NCI-H146 treated with DMSO at 0.1 percent for 48 hours (cell line): ENCODE results near the gene NCOA3.
"Not testable (repeated sequence)": the region's sequence is repeated elsewhere in the genome, so short reads cannot be mapped to it uniquely, and the experiment has no call there.

Experiments used
- DNase-seq: peaks from one replicate; lab custom pipeline; 2025; ENCODE audit not compliant: unreplicated experiment; lab: John Stamatoyannopoulos, UW

The NCOA3 gene

DNA sequence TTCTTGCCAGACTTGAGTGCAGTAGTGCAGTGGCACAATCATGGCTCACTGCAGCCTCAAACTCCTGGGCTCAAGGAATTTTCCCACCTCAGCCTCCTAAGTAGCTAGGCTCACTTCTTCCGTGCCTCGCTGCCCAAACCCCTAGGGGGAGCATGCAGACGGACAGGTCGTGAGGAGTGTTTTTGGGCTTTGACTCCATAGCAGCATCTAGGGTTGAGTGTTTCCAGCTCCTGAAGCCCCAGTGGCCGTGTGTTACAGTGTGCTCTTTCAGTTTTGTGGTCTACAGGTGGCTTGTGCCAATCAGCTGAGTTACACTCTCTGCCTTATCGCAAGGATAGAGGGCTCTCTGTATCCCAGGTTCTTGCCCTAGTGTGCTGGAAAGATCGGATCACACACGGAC, 33.4 kb downstream of the NCOA3 start:
- DNase-seq: no peak

DNA sequence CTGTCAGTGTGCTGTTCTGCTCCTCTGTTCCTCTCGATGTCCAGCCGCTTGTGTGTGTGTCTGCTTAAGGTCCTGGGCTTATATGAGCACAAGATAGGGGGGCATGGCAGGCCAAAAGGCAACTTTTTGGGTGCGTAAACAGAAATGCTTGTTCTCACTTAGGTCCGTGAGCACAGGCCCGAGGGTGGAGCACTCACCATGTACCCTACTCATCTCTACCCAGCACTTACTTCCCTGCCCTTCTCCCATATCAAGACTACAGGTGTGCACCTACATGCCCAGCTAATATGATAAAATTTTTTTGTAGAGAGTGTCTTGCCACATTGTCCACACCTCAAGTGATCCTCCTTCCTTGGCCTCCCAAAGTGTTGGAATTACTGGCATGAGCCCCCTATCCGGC, 34.3 kb downstream of the NCOA3 start:
- no peak for DNase-seq

DNA sequence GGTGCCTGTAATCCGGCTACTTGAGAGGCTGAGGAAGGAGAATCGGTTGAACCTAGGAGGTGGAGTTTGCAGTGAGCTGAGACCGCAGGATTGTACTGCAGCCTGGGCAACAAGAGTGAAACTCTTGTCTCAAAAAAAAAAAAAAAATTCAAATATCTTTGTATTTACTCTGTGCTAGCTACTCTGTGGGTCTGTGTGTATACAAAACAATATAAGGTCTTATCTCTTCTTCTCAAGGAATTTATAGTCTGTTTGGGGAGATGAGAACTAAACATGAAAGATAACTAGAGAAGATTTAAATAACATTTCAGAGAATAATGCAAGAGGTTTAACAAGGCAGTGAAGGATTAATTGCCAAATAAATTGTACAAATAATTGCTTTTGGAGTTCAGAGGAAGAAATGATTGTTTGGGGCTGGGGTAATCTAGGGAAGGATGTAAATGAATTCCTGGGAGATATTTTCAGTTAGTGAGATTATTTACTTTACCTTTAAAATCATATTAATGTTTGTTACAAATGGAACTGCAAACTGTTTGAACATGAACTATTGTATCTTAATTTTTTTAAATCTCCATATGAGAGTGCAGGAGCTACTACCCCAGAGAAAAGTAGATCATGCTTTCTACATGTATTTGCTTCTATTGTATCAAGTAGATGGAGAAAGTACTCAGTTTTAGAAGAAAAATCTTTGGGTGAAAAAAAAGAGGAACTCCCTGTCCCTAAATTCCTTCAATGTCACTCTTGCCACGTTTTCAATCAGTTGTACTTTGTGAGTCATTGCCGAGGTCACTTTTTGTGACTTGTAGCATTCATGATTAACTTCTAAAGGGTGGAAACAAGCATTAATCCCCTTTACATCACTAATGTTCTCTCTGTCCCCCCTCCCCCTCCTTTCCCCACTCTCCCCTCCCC, 39.0 kb downstream of the NCOA3 start:
- no peak for DNase-seq

DNA sequence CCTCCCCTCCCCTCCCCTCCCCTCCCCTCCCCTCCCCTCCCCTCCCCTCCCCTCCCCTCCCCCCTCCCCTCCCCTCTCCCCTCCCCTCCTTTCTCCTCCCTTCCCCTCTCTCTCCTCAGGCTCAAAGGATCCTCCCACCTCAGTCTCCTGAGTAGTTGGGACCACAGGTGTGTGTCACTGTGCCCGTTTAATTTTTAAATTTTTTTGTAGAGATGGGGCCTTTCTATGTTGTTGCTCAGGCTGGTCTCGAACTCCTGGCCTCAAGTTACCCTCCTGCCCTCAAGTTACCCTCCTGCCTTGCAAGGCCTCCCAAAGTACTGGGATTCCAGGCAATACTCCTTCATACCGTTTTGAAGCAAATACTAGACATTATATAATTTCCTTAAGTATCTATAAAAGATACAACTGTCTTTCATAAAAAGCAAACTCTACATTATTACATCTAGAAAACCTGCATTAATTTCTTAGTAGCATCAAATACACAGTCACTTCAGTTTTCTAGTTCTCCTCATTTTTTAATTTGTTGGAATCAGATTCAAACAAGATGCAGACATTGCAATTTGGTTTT, 39.8 kb downstream of the NCOA3 start:
- no peak for DNase-seq

DNA sequence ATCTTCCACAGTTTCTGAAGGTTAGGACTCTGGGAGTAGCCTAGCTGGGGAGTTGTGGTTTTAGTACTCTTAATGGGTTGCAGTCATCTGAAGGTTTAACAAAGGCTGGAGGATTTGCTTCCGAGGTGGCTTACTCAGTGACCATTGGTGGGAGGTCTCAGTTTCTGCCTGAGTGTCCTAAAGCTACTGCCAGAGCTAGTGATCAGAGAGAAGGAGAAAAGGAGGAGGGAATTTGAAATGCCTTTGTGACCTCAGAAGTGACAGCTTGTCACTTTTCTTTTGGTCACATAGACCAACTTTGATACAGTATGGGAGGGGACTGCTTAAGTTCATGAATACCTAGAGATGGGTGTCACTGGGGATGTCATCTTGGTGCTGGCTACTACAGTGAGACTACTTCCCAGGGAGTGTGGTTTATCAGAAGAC, 41.3 kb downstream of the NCOA3 start:
- no peak for DNase-seq

DNA sequence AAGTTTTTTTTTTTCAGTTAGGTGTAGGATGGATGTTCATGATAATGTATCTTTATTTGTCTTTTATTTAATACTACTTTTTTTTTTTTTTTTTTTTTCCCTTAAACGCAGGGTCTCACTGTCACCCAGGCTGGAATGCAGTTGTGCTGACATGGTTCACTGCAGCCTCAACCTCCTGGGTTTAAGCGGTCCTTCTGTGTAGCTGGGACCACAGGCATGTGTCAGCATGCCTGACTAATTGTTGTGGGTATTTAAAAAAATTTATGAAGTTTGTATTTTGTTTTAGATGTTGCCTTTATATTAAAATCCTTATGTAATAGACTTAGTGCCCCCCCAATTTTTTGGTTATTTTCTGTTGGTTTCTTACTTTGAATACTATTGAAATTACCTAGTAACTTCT, 42.6 kb downstream of the NCOA3 start:
- DNase-seq: no peak

DNA sequence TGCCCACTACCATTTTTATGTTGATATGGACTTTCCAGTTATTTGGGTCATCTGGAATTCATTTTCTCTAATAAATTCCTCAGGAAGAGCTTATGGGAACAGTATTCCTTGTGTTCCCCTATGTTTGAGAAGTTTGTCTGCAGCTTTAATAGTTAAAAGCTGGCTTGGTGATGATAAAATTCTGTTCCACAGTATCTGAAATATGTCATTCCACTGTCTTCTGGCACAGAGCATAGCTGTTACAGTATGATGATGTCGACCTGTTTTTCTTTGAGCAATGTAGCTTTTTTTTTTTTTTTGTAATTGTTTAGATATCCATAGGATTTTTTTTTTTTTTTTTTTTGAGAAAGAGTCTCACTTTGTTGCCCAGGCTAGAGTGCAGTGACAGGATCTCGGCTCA, 43.2 kb downstream of the NCOA3 start:
- DNase-seq: no peak

DNA sequence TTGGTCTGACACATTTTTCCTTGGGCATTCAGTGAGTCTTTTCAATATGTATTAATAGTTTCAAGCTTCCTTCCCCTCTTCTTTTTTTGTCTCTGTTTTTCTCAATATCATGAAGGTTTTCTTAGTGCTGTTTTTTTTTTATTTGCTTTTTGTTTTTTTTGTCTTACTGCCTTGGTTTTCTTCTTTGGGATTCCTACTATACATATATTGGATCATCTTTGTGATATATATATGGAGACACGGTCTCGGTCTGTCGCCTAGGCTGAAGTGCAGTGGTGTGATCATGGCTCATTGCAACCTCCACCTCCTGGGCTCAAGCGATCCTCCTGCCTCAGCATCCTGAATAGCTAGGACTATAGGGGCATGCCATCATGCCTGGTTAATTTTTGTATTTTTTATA, 43.8 kb downstream of the NCOA3 start:
- no peak for DNase-seq

DNA sequence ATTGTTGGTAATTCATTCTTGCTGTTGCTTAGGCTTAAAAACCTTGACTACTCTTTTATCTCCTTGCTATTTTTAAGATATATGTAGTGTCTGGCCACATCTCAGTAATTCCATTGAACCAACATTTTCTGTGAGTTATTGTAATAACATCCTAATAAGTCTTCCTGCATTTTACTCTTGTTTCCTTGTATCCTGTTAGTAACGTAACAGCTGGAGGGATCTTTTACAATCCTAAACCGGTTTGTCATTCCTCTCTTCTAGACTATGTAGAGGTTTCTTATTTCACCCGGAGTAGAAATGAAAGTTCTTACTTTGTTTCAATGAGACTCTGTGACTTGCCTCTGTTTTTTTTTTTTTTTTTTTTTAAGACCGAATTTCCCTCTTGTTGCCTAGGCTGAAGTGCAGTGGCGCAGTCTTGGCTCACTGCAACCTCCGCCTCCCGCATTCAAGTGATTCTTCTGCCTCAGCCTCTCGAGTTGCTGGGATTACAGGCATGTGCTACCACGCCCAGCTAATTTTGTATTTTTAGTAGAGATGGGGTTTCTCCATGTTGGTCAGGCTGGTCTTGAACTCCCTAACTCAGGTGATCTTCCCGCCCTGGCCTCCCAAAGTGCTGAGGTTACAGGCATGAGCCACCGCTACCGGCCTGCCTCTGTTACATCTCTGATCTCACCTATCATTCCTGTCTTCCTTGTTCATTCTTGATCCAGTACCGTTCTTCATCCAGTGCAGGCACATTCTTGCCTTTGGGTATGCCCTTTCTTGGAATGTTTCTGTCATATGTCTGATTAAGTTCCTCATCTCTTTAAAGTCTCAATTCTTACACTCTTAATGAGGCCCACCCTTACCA, 44.7 kb downstream of the NCOA3 start:
- no peak for DNase-seq

DNA sequence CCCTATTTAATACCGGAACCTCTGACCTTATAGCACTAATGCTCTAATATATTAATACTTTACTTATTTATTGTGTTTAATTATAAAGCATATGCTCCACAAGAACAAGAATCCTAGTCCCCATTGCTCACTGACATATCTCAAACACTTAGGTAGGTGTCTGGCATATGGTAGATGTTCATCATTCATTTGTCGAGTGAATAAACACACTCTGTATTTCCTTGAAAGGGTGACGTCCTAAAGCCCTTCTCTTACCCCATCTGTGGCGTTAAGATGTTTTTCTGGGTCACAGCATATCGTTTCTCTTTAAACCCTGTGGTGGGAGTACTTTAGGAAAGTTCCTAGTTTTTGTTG, 45.3 kb downstream of the NCOA3 start:
- no peak for DNase-seq

DNA sequence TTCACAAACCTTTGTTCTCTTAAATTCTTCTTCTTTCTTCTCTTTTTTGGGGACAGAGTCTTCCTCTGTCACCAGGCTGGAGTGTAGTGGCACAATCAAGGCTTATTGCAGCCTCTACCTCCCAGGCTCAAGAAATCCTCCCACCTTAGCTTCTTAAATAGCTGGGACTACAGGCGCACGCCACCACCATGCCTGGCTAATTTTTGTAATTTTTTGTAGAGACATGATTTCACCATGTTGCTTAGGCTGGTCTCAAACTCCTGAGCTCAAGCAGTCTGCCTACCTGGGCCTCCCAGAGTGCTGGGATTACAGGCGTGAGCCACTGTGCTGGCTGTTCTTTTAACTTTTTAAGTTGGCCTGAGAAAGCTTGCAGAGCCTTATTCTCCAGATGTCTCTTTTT, 48.0 kb downstream of the NCOA3 start:
- DNase-seq: no peak

DNA sequence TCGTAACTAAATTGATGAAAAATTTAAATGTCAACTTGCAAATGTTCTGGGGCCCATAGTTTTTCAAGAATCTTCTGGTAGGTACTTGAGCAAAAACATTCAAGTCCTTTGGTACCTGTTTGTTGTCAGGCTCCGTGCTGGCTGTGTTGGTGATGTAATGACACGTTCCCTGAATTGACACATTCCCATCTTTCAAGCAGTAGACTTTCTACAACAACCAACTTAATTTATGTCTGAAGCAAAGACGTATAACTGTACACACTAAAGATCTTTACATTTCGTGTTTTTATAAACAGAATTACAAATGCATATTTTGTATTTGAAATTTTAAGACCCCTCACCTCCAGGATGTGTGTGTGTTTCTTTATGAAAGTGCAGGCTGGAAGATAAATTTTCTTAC, 49.5 kb downstream of the NCOA3 start:
- DNase-seq: no peak

DNA sequence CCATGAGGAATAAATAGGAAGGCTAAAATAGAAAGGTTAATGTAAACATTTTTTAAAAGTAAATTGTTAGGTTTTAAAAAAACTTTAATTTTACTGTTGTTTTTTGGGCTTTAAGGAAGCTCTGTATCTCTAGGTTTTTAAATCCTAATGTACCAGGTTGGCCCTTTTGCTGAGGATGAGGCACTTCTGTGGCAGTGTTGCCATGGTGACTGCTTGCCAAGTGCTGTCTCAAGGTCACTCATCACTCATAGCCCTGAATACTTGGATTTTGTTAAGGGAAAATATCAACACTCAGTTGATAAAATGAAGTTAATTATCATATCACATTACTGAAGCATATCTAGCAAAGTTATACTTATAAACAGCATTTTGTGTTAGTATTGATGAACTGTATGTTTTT, 50.2 kb downstream of the NCOA3 start:
- DNase-seq: no peak

DNA sequence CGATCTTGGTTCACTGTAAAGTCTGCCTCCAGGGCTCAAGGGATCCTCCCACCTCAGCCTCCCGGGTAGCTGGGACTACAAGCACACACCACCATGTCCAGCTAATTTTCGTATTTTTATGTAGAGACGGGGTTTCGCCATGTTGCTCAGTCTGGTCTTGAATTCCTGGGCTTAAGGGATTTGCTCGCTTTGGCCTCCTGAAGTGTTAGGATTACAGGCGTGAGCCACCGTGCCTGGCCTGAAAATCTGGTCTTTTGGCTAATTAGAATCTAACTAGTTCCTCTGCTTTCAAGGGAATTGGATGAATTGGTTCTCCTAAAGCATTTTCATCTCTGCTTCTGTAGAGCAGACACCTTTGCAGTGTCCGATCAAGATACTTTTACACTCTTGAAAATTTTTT, 51.3 kb downstream of the NCOA3 start:
- no peak for DNase-seq

DNA sequence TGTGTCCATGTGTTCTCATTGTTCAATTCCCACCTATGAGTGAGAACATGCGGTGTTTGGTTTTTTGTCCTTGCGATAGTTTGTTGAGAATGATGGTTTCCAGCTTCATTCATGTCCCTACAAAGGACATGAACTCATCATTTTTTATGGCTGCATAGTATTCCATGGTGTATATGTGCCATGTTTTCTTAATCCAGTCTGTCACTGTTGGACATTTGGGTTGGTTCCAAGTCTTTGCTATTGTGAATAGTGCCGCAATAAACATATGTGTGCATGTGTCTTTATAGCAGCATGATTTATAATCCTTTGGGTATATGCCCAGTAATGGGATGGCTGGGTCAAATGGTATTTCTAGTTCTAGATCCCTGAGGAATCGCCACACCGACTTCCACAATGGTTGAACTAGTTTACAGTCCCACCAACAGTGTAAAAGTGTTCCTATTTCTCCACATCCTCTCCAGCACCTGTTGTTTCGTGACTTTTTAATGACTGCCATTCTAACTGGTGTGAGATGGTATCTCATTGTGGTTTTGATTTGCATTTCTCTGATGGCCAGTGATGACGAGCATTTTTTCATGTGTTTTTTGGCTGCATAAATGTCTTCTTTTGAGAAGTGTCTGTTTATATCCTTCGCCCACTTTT, 52.0 kb downstream of the NCOA3 start:
- DNase-seq: not testable (repeated sequence)

DNA sequence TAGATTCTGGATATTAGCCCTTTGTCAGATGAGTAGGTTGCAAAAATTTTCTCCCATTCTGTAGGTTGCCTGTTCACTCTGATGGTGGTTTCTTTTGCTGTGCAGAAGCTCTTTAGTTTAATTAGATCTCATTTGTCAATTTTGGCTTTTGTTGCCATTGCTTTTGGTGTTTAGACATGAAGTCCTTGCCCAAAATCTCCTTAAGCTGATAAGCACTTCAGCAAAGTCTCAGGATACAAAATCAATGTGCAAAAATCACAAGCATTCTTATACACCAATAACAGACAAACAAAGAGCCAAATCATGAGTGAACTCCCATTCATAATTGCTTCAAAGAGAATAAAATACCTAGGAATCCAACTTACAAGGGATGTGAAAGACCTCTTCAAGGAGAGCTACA, 52.6 kb downstream of the NCOA3 start:
- not testable (repeated sequence) for DNase-seq

DNA sequence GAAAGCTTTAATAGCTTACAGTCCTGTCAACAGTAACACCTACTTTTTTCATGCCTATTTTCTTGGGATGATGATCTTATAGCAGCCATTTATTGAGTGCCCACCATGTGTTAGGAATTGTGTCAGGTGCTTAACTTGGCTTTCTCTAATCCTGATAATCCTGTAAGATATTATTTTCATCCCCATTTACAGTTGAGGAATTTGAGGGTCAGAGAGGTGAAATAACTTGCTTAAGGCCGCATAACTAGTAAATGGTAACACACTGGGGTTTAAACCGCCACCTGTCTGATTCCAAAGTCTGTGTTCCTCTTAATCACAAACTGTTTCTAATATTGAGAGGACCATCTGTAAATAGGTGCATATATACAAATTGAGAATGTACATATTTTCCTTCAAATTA, 55.5 kb downstream of the NCOA3 start:
- no peak for DNase-seq

DNA sequence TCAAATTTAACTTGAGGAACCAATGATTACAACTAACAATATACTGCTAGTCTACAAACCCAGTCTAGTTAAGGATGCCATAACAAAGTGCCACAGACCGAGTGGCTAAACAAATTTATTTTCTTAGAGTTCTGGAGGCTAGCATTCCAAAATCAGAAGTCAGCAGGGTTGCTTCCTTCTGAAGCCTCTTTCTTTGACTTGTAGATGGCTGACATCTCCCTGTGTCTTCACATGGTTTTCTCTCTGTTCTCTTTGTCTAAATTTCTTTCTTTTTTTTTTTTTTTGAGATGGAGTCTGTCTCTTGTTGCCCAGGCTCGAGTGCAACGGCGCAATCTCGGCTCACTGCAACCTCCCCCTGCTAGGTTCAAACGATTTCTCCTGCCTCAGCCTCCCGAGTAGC, 56.1 kb downstream of the NCOA3 start:
- DNase-seq: no peak

DNA sequence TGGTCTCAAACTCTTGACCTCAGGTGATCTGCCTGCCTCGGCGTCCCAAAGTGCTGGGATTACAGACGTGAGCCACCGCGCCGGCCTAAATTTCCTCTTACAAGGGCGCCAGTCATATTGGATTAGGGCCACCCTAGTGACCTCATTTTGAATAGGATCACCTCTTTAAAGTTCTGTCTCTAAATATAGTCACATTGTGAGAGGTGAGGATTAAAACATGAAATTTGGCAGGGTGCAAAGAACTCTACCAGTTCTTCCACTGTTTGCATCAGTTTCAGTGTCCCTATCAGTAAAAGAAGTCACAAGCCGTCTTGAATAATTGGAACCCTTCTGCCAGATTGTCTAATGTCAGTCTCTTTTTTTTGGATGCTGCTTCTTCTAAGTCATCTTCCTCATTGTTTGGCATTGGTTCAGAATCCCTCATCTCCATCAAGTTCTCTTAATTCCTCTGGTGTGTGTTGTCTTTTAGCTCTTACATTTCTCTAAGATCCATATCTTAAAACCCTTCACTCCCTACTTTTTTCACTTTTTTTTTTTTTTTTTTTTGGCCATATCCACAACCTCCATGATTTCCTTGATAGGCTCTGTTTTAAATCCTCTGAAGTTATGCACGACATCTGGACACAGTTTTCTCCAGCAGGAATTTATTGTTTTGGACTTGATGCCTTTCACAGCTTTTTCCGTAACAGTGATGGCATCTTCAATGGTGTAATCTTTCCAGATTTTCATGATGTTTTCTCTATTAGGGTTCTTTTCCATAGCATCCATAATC, 56.8 kb downstream of the NCOA3 start:
- no peak for DNase-seq

DNA sequence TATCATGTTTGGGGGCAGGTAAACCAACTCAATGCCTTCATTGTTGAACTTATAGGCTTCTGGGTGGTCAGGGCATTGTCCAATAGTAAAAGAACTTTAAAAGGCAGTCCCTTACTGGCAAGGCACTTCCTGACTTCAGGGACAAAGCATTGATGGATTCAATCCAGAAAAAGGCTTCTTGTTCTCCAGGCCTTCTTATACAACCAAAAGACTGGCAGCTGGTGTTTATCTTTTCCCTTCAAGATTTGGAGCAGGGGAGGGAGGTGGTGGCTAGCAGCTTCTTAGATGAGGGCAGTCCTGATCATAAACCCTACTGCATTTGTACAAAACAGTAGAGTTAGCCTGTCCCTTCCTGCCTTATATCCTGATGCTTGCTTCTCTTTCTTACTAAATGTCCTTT, 57.5 kb downstream of the NCOA3 start:
- no peak for DNase-seq

DNA sequence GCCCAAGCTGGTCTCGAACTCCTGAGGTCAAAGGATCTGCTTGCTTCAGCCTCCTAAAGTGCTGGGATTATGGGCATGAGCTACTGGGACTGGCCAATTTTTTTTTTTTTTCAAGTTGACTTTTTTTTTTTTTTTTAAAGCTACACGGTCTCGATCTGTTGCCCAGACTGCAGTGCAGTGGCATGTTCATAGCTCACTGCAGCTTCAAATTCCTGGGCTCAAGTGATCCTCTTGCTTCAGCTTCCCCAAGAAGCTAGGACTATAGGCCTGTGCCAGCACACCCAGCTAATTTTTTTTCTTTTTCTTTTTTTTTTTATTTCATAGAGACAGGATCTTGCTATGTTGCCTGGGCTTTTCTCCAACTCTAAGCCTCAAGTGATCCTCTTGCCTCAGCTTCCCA, 59.5 kb downstream of the NCOA3 start:
- no peak for DNase-seq
